Activated T-helper 9 cell treated with anti-CD3 and anti-CD28 coated beads, Interleukin-2, amount 50 U/mL, for 16 hours (primary cell): ENCODE data around the gene ELK3.
"Not testable (repeated sequence)": the region's sequence is repeated elsewhere in the genome, so short reads cannot be mapped to it uniquely, and the experiment has no call there.

Source experiments
- DNase-seq: peaks from one replicate; pipeline ENCODE4 v3.0.0-alpha.2; 2020; ENCODE audit warnings: low read depth

Gene ELK3

GRCh38 chr12:96310067-96310466, 115.9 kb downstream of the ELK3 start:
- DNase-seq: no peak

DNA sequence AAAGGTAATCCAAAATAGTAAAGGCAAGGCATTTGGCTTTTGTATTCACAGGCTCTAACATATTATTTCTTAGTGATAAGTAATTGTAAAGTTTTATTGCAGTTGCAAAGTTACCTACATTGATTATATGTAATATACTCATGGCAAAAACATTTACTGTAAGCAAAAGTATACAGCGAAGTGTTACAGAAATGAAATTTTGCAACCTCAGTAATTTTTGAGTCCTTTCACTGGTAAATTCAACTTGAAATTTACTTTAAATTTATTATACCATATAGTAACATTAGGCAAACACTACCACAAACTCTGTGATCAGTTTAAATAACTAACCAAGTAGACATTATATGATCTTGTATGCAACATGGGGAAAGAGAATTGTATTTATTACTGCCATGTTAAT, 117.0 kb downstream of the ELK3 start:
- no peak for DNase-seq

GRCh38 chr12:96313606-96314005, 119.4 kb downstream of the ELK3 start:
- no peak for DNase-seq

GRCh38 chr12:96314723-96315122, 120.5 kb downstream of the ELK3 start:
- DNase-seq: no peak

DNA sequence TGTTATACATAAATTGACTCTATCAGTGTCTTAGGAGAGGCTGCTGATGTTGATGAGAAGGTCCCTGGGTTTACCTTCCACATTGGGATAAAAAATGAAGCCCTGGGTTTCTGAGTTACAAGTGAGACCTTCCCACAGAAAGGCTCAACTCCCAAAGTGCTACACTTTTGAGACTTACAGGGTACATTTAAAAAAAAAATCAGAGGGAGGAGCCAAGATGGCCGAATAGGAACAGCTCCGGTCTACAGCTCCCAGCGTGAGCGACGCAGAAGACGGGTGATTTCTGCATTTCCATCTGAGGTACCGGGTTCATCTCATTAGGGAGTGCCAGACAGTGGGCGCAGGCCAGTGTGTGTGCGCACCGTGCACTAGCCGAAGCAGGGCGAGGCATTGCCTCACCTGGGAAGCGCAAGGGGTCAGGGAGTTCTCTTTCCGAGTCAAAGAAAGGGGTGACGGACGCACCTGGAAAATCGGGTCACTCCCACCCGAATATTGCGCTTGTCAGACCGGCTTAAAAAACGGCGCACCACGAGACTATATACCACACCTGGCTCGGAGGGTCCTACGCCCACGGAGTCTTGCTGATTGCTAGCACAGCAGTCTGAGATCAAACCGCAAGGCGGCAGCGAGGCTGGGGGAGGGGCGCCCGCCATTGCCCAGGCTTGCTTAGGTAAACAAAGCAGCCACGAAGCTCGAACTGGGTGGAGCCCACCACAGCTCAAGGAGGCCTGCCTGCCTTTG, 121.7 kb downstream of the ELK3 start:
- DNase-seq: peak; percentile 4

GRCh38 chr12:96317801-96318200, 123.6 kb downstream of the ELK3 start:
- DNase-seq: not testable (repeated sequence)
